Motor neuron (in vitro differentiated cells): ENCODE measurements around the gene TADA2B. TPM values are rescaled to one million over a fixed set of nuclear protein-coding genes. Genes with fewer than 3 reads are reported as not detected.
A peak's percentile ranks its signal among the peaks of the same experiment; 100 is the strongest.

Source experiments
- ATAC-seq, 8 experiments: fragments of 200-7000 bp; cut with Tn5 transposase; replicated peaks in 6 of 8; 2 replicates each; pipeline ENCODE4 v1.8.0; 2021; ENCODE audit warnings: mild to moderate bottlenecking in 8 of 8, moderate library complexity in 8 of 8
- H3K27ac ChIP-seq, 2 donors: fragments of 250-450 bp; sonication (Bioruptor Pico); 2 replicates each; pipeline ENCODE4 v1.9.0; 2021; ENCODE audit warnings: antibody characterized with exemption in 2 of 2, mild to moderate bottlenecking in 2 of 2, moderate library complexity in 1 of 2
- H3K4me1 ChIP-seq, 2 donors: fragments of 250-450 bp; sonication (Bioruptor Pico); replicated peaks in 1 of 2; 2 replicates each; pipeline ENCODE4 v1.6.1; 2021; ENCODE audit warnings: antibody characterized with exemption in 2 of 2, mild to moderate bottlenecking in 2 of 2, moderate library complexity in 1 of 2
- H3K4me3 ChIP-seq, 5 donors: fragments of 250-450 bp; sonication (Bioruptor Pico); 2 replicates each; pipeline ENCODE4 v1.9.0; 2021; ENCODE audit warnings: antibody characterized with exemption in 5 of 5, mild to moderate bottlenecking in 5 of 5, moderate library complexity in 4 of 5
- WGBS, 10 experiments: fragments of 450-650 bp; shearing (Covaris generic); methylation state at CpG; one replicate each; pipeline ENCODE4 v1.0.0; 2022; 5-methylcytosine and 5-hydroxymethylcytosine counted together
- in situ Hi-C, 9 experiments: fragments of 400-800 bp; cut with MboI; loops; one replicate each; pipeline ENCODE4 v1.15.0; 2021; ENCODE audit warnings: low sequenced_read_pairs in 9 of 9, low pct_unique_long_range_greater_than_20kb in 2 of 9; ENCODE audit not compliant: unreplicated experiment in 9 of 9
- total RNA-seq, 8 experiments: library from RNA; unstranded; fragments of 300-600 nt; gene quantifications; 2 replicates each; pipeline versions ENCODE4 v1.2.3 to v1.2.4, GENCODE V29; 2022

The TADA2B gene
- total RNA-seq, 8 experiments from 2014 or later: 11.2 to 19.8 (median 13.7) TPM

DNA sequence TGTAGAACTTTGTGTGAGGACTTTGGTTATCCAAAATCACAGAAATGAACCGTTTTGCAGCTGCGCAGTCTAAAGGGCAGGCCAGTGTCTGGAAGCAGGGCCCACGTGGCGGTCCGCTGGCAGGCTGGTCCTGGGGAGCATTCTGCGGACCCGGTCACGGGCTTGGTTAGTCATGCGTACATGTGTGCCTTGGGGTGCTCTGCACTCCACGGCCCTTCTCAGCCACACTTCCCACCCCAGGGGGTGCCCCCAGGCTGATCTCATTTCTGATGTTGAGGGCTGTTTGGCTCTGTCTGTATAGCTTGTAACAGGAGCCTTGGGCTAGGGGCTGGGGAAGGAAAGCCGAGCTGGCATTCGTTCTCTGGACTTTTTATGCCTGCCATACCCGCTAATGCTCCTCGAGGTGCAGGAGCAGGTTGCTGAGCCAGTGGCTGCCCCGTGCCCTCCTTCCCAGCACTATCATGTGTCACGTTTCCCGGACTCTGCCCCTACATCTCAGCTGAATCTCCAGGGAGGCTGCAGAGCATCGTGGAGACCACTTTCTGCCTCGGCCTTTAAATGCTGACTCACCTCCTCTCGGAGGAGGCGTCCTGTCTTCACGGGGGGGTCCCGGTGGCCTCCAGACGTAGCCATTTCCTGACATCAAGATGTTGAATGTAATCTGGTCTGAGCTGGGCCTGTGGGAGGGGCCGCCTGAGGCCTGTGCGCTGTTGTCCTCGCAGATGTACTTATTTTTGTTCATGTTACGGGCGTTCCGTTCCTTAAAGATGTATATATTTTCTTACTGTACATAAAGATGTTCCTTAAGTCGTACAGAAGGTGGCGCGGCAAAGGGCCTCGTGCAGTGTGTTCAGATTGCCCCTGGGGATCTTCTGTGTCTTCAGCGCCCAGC lies 11.4 kb upstream of the TADA2B start:
- H3K4me3 ChIP-seq: no peak overlapping the region
- 81 to 100% (median 93%) methylated on average over 3 to 21 of the region's 35 CpGs; no CpG with 5 or more reads in 3 of the 10 experiments for WGBS, 10 experiments
- H3K4me1 ChIP-seq: peaks cover 0 to 3% of the 10 kb centered on the region in 2 donors
- in situ Hi-C loops: loop anchor here in 1 of 9 experiments (25.0 kb wide), 1 partner anchor 320 kb away; the partner anchor contains the start of genes BLOC1S4 and MRFAP1L1
- no peak for ATAC-seq
- H3K27ac ChIP-seq: peak overlapping the region in 1 of 2 donors; percentile 26

- no peak overlapping the region for H3K4me3 ChIP-seq
- in situ Hi-C loops: loop anchor here in 1 of 9 experiments (25.0 kb wide), 1 partner anchor 320 kb away; the partner anchor contains the start of genes BLOC1S4 and MRFAP1L1
- ATAC-seq: no peak
- H3K4me1 ChIP-seq: peaks cover 0 to 3% of the 10 kb centered on the region in 2 donors
- no peak overlapping the region for H3K27ac ChIP-seq
- 79 to 100% (median 92%) methylated on average over 1 to 7 of the region's 8 CpGs; no CpG with 5 or more reads in 2 of the 10 experiments for WGBS, 10 experiments
Observed at GRCh38 chr4:7032596-7032995, 10.6 kb upstream of the TADA2B start.

DNA sequence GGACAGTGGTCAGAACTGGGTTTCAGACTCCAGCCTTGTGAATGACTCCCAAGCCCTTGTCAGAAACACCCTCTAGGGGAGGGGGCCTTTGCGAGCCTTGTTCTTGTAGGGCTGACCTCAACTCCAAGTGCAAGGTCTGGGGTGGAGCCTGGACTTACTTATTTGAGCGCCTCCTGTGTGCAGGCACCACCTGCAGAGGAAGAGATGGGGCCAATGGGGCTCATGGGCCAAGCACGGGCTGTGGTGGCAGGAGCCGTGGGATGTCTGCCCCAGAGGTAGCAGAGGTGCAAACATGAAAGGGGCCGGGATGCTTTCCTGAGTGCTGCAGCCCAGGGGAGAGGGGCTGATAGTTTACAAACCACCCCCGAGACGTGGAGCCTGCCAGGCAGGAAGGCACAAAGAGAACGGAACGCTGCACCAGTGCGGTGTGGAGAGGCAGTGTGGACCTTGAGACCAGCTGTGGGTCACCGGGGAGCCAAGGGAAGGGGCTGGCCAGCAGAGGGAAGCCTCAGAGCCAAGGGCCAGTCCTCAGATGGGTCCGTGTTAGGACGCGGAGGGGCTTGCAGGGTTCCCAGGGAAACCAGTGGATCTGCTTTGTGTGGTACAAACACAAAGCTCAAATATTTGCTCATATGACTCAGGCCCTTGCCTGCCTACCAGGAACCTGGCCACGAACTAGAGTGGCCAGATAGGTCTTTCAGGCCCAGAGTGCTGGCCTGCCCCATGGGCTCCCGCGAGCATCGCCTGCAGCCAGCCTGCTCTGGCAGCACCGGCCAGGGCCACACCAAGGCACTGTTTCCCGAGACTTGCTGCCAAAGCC lies 8.7 kb upstream of the TADA2B start:
- peaks cover 0 to 3% of the 10 kb centered on the region in 2 donors for H3K4me1 ChIP-seq
- WGBS, 10 experiments: 50 to 93% (median 75%) methylated on average over 2 to 10 of the region's 20 CpGs; no CpG with 5 or more reads in 3 of the 10 experiments
- in situ Hi-C loops: loop anchor here in 1 of 9 experiments (25.0 kb wide), 1 partner anchor 322 kb away; the partner anchor contains the start of genes BLOC1S4 and MRFAP1L1
- peak in 7 of 8 experiments; percentile 34 to 92 (median 55) for ATAC-seq
- no peak overlapping the region for H3K4me3 ChIP-seq
- H3K27ac ChIP-seq: peak overlapping the region in 1 of 2 donors; percentile 51

GRCh38 chr4:7037425-7037824 lies 5.7 kb upstream of the TADA2B start:
- WGBS, 10 experiments: 40 to 80% (median 67%) methylated on average over 1 to 6 of the region's 6 CpGs; no CpG with 5 or more reads in 1 of the 10 experiments
- Histone ChIP-seq H3K27ac (no peak overlapping the region), H3K4me1 (peaks cover 8 to 11% of the 10 kb centered on the region in 2 donors), H3K4me3 (no peak overlapping the region)
- in situ Hi-C loops: loop anchor here in 1 of 9 experiments (25.0 kb wide), 1 partner anchor 325 kb away; the partner anchor contains the start of genes BLOC1S4 and MRFAP1L1
- ATAC-seq: no peak

GRCh38 chr4:7040765-7041164 lies 2.4 kb upstream of the TADA2B start:
- no peak for ATAC-seq
- in situ Hi-C loops: loop anchor here in 1 of 9 experiments (25.0 kb wide), 1 partner anchor 328 kb away; the partner anchor contains the start of genes BLOC1S4 and MRFAP1L1

GRCh38 chr4:7041246-7041645 lies 1.9 kb upstream of the TADA2B start:
- Histone ChIP-seq H3K4me3 (no peak overlapping the region), H3K27ac (no peak overlapping the region), H3K4me1 (peaks cover 19 to 21% of the 10 kb centered on the region in 2 donors)
- ATAC-seq: no peak
- in situ Hi-C loops: loop anchor here in 1 of 9 experiments (25.0 kb wide), 1 partner anchor 329 kb away; the partner anchor contains the start of genes BLOC1S4 and MRFAP1L1
- 29 to 100% (median 92%) methylated on average over 1 to 11 of the region's 19 CpGs; no CpG with 5 or more reads in 1 of the 10 experiments for WGBS, 10 experiments

More at GRCh38 chr4:7040765-7041164, 2.4 kb upstream of the TADA2B start:
- Histone ChIP-seq H3K27ac (no peak overlapping the region), H3K4me3 (no peak overlapping the region), H3K4me1 (peaks cover 17 to 20% of the 10 kb centered on the region in 2 donors)
- 40 to 100% (median 79%) methylated on average over 1 to 4 of the region's 4 CpGs for WGBS, 10 experiments

DNA sequence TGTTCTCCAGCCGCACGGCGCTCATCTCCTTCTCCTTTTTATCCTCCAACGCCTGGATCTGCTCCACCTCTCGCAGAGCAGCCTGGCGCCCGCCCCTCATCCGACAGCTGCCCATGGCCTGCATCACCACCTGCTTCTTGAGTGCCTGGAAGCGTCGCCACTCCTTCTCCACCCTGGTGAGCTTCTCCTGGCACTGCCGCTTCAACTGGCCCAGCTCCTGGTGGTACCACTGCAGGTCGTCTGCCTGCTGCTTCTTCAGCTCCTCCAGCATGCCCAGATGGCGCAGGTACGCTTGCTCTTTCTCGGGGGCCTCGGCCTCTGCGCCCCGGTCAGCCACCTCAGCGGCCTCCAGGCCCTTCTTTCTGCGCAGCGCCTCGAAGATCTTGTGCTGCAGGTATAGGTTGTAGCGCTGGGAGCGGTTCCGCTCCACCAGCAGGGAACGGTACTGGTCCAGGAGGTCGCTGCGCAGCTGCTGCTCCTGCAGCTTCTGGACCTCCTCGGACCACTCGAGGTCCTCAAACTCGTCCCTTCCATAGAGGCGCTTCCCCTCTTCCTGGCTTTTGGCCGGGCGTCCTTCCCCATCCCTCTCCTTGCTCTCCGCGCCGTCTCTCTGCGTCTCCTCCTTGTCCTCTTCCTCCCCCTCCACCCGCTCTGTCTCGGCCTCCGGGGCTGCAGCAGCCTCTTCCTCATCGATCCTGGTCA lies 1.2 kb upstream of the TADA2B start:
- in situ Hi-C loops: loop anchor here in 1 of 9 experiments (25.0 kb wide), 1 partner anchor 330 kb away; the partner anchor contains the start of genes BLOC1S4 and MRFAP1L1
- Histone ChIP-seq H3K4me1 (peaks cover 19 to 21% of the 10 kb centered on the region in 2 donors), H3K27ac (peak overlapping the region in 1 of 2 donors; percentile 76), H3K4me3 (peak overlapping the region; percentile 44 to 89 (median 66))
- ATAC-seq: no peak
- 33 to 71% (median 47%) methylated on average over 3 to 20 of the region's 42 CpGs; no CpG with 5 or more reads in 3 of the 10 experiments for WGBS, 10 experiments

DNA sequence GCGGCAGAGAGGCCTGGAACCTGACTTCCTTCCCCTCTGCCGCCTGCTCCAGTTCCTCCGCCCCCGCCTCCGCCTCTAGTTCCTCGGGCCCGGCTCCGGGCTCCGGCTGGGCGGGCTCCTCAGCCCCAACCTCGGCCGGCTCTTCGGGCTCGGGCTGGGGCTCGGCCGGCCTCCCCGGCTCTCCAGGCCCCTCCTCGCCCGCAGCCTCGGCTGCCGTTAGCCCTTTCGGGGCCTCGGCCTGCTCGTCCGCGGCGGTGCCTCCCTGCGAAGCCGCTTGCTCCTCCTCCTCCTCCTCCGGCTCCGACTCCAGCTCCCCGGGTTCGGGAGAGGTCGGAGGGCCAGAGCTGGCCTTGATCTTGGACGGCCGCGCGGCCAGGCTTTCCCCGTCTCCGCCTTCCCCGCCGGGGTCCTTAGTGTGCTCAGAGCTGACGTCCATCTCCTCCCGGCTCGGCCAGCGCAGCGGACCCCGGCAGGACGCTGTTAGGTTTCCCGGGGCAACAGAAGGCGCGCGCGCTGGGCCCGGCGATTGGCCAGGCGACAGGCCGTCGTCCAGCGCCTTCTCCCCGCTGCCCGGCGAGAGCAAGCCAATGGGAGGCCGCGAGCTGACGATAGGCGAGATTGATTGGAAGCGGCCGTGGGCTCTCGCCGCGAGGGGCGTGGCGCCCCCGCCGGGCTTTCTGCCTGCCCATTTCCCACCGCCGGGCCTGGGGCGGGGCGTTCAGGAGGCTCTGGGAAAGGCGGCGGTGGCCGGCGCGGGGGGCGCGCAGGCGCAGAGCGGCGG lies 479 bp upstream of the TADA2B start:
- Histone ChIP-seq H3K27ac (peak overlapping the region; percentile 5 to 76), H3K4me1 (peaks cover 19 to 21% of the 10 kb centered on the region in 2 donors), H3K4me3 (peak overlapping the region; percentile 44 to 89 (median 66))
- 0 to 1% (median 0%) methylated on average over 1 to 18 of the region's 90 CpGs; no CpG with 5 or more reads in 6 of the 10 experiments for WGBS, 10 experiments
- in situ Hi-C loops: loop anchor here in 1 of 9 experiments (25.0 kb wide), 1 partner anchor 330 kb away; the partner anchor contains the start of genes BLOC1S4 and MRFAP1L1
- ATAC-seq: peak; percentile 75 to 93 (median 92)

- Histone ChIP-seq H3K4me1 (peaks cover 19 to 21% of the 10 kb centered on the region in 2 donors), H3K4me3 (peak overlapping the region; percentile 87 to 98 (median 90)), H3K27ac (peak overlapping the region; percentile 88 to 93)
- in situ Hi-C loops: loop anchor here in 1 of 9 experiments (25.0 kb wide), 1 partner anchor 332 kb away; the partner anchor contains the start of genes BLOC1S4 and MRFAP1L1
- 0 to 57% (median 8%) methylated on average over 3 to 16 of the region's 29 CpGs; no CpG with 5 or more reads in 3 of the 10 experiments for WGBS, 10 experiments
- no peak for ATAC-seq
Observed at GRCh38 chr4:7044137-7044930, 1.2 kb downstream of the TADA2B start.

DNA sequence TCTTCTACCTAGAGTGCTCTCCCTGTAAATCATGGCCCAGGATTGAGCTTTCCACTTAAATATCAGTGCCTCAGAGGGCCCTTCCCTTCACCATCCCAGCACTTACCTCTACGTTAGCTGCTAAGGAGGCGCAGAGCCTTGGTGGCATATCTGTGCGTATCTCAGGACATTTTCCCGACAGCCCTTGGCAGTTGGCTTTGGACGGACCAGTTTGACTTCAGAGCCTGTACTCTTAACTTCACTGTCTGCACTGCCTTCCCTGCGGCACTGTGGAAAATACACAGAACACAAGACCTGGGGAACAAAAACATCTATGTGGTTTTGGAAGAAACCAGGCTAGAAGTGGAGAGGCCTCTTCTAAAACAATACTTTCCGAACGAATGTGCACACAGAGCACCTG lies 2.4 kb downstream of the TADA2B start:
- 14 to 100% (median 80%) methylated on average over 1 to 5 of the region's 8 CpGs; no CpG with 5 or more reads in 3 of the 10 experiments for WGBS, 10 experiments
- no peak overlapping the region for H3K27ac ChIP-seq
- in situ Hi-C loops: loop anchor here in 1 of 9 experiments (25.0 kb wide), 1 partner anchor 333 kb away; the partner anchor contains the start of genes BLOC1S4 and MRFAP1L1
- ATAC-seq: no peak
- no peak overlapping the region for H3K4me3 ChIP-seq
- H3K4me1 ChIP-seq: peaks cover 19 to 21% of the 10 kb centered on the region in 2 donors
